Natural killer cell (primary cell): ENCODE data around the gene ALAS2. TPM values are rescaled to one million over a fixed set of nuclear protein-coding genes. Genes with fewer than 3 reads are reported as not detected.

Experiments used
- ATAC-seq, 3 donors: fragments of 150-1000 bp in 2 of 3; fragments of 200-7000 bp in 1 of 3; cut with Tn5 transposase; 1 replicate in 1 of 3; 2 replicates in 2 of 3; pipeline ENCODE4 v1.10.0; 2021; ENCODE audit warnings: mild to moderate bottlenecking in 2 of 3, moderate library complexity in 2 of 3
- DNase-seq, 2 donors: peaks; one replicate each; pipeline versions ENCODE4 v3.0.0 to v3.0.0-alpha.2; 2013 to 2021; ENCODE audit warnings: mixed read lengths in 1 of 2
- H3K27ac ChIP-seq: one replicate; pipeline ENCODE4 v1.5.1; 2013; ENCODE audit warnings: mild to moderate bottlenecking, low read length
- H3K27me3 ChIP-seq: one replicate; pipeline ENCODE4 v1.6.1; 2013; ENCODE audit warnings: low read length; ENCODE audit not compliant: control insufficient read depth, insufficient read depth
- H3K36me3 ChIP-seq: one replicate; pipeline ENCODE4 v1.6.1; 2013; ENCODE audit warnings: low read length; ENCODE audit not compliant: control insufficient read depth, insufficient read depth
- H3K4me1 ChIP-seq: one replicate; pipeline ENCODE4 v1.6.1; 2013; ENCODE audit warnings: low read length; ENCODE audit not compliant: control insufficient read depth, insufficient read depth
- H3K4me3 ChIP-seq: one replicate; pipeline ENCODE4 v1.5.1; 2013; ENCODE audit warnings: low read length
- H3K9me3 ChIP-seq: one replicate; pipeline ENCODE4 v1.6.1; 2013; ENCODE audit warnings: low read length; ENCODE audit not compliant: control insufficient read depth, insufficient read depth
- H3K27ac Mint-ChIP-seq, 2 donors: one replicate each; pipeline ENCODE4 v1.8.0; 2022; ENCODE audit warnings: mild to moderate bottlenecking in 2 of 2, mixed read lengths in 2 of 2, moderate library complexity in 1 of 2
- H3K27me3 Mint-ChIP-seq, 2 donors: one replicate each; pipeline ENCODE4 v1.8.0; 2022; ENCODE audit warnings: low read depth in 2 of 2, mixed read lengths in 2 of 2
- H3K36me3 Mint-ChIP-seq: one replicate; pipeline ENCODE4 v1.8.0; 2022; ENCODE audit warnings: mixed read lengths
- H3K4me1 Mint-ChIP-seq, 2 donors: one replicate each; pipeline ENCODE4 v1.8.0; 2022; ENCODE audit warnings: mixed read lengths in 2 of 2
- H3K4me3 Mint-ChIP-seq: one replicate; pipeline ENCODE4 v1.8.0; 2022; ENCODE audit warnings: mild to moderate bottlenecking, moderate library complexity, mixed read lengths
- H3K9me3 Mint-ChIP-seq, 2 donors: one replicate each; pipeline ENCODE4 v1.8.0; 2022; ENCODE audit warnings: mixed read lengths in 2 of 2
- CTCF ChIP-seq: fragments of 200-600 bp; IDR thresholded peaks from one replicate; pipeline ENCODE4 v1.8.0; 2022; ENCODE audit warnings: antibody characterized with exemption
- WGBS: methylation state at CpG from one replicate; pipeline ENCODE4 v1.1.7; 2013; ENCODE audit warnings: missing lambda C conversion rate; ENCODE audit not compliant: insufficient coverage; 5-methylcytosine and 5-hydroxymethylcytosine counted together
- intact Hi-C: fragments of 100-400 bp; cut with micrococcal nuclease; formaldehyde crosslinking; loops from one replicate; pipeline ENCODE4 v1.14.2; 2022
- total RNA-seq, 4 donors: library from RNA; stranded (reverse); fragments of 120-200 nt in 1 of 4; gene quantifications; one replicate each; pipeline versions ENCODE4 v1.2.3 to v1.2.4, GENCODE V29; 2013 to 2022

The ALAS2 gene
- total RNA-seq, 3 donors from 2014 or later (not counting 1 experiment from before 2014, with no cell fraction given) = not detected

GRCh38 chrX:54964766-54965497, 65.8 kb downstream of the ALAS2 start:
- no peak overlapping the region for H3K27ac Mint-ChIP-seq
- no peak for TF ChIP-seq CTCF
- no peak overlapping the region for H3K4me3 Mint-ChIP-seq
- no peaks in the 10 kb centered on the region for H3K36me3 Mint-ChIP-seq
- H3K4me1 Mint-ChIP-seq = peaks cover 0 to 7% of the 10 kb centered on the region in 2 donors
- Histone ChIP-seq H3K4me1 (no peaks in the 10 kb centered on the region), H3K27me3 (no peaks in the 10 kb centered on the region), H3K36me3 (no peaks in the 10 kb centered on the region), H3K27ac (no peak overlapping the region), H3K4me3 (no peak overlapping the region), H3K9me3 (no peaks in the 10 kb centered on the region)
- 82% methylated on average over 1 of the region's 4 CpGs for WGBS
- ATAC-seq = no peak
- intact Hi-C loops = no loop called here
- no peaks in the 10 kb centered on the region for H3K9me3 Mint-ChIP-seq
- H3K27me3 Mint-ChIP-seq = peaks cover 5 to 37% of the 10 kb centered on the region in 2 donors
- DNase-seq = peak in 1 of 2 donors; percentile 40

- Histone ChIP-seq H3K27ac (no peak overlapping the region), H3K36me3 (no peaks in the 10 kb centered on the region), H3K9me3 (no peaks in the 10 kb centered on the region), H3K4me3 (no peak overlapping the region), H3K4me1 (no peaks in the 10 kb centered on the region), H3K27me3 (no peaks in the 10 kb centered on the region)
- 93% methylated on average over 1 of the region's 1 CpG for WGBS
- TF ChIP-seq CTCF = no peak
- no peak for ATAC-seq
- intact Hi-C loops = no loop called here
- H3K36me3 Mint-ChIP-seq = no peaks in the 10 kb centered on the region
- no peak overlapping the region for H3K4me3 Mint-ChIP-seq
- H3K27me3 Mint-ChIP-seq = peaks cover 5 to 34% of the 10 kb centered on the region in 2 donors
- no peaks in the 10 kb centered on the region for H3K9me3 Mint-ChIP-seq
- H3K27ac Mint-ChIP-seq = no peak overlapping the region
- peaks cover 0 to 7% of the 10 kb centered on the region in 2 donors for H3K4me1 Mint-ChIP-seq
- no peak for DNase-seq
Observed at GRCh38 chrX:54961750-54962149, 69.0 kb downstream of the ALAS2 start.

Other genes starting within 250 kb of the ALAS2 start
- not detected for gene ITIH6, start 232.7 kb downstream of the ALAS2 start, total RNA-seq
- gene MAGED2, start 223.2 kb downstream of the ALAS2 start, total RNA-seq = 10 to 100 TPM; 52.0 to 63.2 (median 57.8) TPM
- gene TRO, start 110.2 kb downstream of the ALAS2 start, total RNA-seq = 1 to 10 TPM; 2.9 to 4.3 (median 4.2) TPM
- gene PFKFB1, start 36.8 kb downstream of the ALAS2 start, total RNA-seq = under 1 TPM; 0.39 to 0.75 (median 0.73) TPM
- 10 to 100 TPM; 11.5 to 13.3 (median 12.4) TPM for gene APEX2, start 30.6 kb downstream of the ALAS2 start, total RNA-seq
- gene PAGE2B, start 44.1 kb upstream of the ALAS2 start, total RNA-seq = 1 to 10 TPM in 2 of 3 donors, not detected in 1; 1.0 to 1.2 TPM
- gene PAGE2, start 58.0 kb upstream of the ALAS2 start, total RNA-seq = not detected
- not detected for gene PAGE5, start 189.4 kb upstream of the ALAS2 start, total RNA-seq
- gene PAGE3, start 233.9 kb upstream of the ALAS2 start, total RNA-seq = not detected